GM11168 (cell line): ENCODE measurements around the gene AKAP17A.
"Not testable (repeated sequence)": the region's sequence is repeated elsewhere in the genome, so short reads cannot be mapped to it uniquely, and the experiment has no call there.

Experiments
- in situ Hi-C: fragments of 300-500 bp; cut with MboI; formaldehyde crosslinking; loops from one replicate; pipeline ENCODE4 v1.12.0; 2022; ENCODE audit warnings: low sequenced_read_pairs; ENCODE audit not compliant: unreplicated experiment

Gene AKAP17A, protein sequence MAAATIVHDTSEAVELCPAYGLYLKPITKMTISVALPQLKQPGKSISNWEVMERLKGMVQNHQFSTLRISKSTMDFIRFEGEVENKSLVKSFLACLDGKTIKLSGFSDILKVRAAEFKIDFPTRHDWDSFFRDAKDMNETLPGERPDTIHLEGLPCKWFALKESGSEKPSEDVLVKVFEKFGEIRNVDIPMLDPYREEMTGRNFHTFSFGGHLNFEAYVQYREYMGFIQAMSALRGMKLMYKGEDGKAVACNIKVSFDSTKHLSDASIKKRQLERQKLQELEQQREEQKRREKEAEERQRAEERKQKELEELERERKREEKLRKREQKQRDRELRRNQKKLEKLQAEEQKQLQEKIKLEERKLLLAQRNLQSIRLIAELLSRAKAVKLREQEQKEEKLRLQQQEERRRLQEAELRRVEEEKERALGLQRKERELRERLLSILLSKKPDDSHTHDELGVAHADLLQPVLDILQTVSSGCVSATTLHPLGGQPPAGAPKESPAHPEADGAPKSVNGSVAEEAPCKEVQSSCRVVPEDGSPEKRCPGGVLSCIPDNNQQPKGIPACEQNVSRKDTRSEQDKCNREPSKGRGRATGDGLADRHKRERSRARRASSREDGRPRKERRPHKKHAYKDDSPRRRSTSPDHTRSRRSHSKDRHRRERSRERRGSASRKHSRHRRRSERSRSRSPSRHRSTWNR

DNA sequence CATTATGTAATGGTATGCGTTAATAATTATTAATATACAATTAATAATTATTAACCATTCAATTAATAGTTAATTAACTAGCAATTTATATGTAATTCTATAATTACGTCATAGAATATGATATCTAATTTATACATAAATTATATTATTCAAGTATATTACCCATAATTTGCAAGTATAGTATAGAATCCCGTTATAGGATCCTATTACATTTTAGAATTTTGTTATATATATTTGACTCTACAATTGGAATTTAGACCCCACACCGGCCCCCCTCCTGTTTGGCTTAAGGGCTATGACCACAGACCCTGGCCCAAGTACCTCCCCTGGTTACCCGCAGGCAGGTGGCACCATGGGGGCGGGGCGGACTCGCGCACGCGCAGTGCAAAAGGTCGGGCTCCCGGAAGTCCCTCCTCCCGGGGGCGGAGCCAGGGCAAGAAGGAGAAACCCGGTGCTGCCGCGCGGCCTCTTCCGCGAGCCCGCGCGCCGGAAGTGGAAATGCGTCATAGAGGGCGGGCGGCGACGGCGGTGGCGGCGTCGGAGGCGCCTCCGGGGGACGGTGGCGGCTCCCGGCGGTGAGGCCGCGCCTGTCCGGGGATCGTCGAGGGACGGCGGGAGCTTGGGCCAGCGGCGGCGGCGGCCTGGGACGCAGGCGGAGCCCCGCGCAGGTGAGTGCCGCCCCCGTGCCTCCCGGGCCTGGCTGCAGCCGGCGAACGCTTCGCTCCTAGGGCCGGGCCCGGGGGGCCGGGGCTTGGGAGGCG lies at the start of gene AKAP17A:
TSS of gene AKAP17A (plus strand) at position 503 of the 761 bp plus-strand sequence. CDS start 1,859 bp downstream, outside the sequence.
- in situ Hi-C loops, result no loop called here

DNA sequence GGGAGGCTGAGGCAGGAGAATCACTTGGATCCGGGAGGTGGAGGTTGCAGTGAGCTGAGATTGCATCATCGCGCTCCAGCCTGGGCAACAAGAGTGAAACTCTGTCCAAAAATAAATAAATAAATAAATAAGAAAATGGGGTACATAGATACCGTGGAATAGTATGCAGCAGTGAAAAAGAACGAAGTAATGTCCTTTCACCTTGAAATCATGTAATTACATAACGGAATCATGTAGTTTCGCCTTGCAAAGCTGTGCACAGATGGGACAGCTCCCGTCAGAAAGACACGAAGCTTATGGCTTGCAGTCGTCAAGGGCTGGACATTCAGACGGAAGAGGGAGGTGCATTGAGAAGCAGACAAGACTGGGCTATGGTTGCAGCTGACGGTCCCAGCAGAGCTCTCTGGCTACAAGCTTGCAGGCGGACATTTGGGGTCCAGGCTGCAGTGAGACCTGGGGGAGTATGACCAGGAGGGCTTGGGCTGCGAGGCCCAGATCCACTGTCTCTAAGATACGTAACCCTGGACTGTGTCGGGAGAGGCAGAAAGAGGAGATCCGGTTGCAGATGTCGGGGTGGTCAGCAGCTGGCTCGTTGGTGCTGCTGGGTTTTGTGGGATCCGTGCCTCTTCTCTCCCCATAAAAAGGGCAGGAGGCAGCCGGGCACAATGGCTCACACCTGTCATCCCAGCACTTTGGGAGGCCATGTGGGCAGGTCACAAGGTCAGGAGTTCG lies 48.2 kb upstream of the AKAP17A start:
- in situ Hi-C loops, result no loop called here

DNA sequence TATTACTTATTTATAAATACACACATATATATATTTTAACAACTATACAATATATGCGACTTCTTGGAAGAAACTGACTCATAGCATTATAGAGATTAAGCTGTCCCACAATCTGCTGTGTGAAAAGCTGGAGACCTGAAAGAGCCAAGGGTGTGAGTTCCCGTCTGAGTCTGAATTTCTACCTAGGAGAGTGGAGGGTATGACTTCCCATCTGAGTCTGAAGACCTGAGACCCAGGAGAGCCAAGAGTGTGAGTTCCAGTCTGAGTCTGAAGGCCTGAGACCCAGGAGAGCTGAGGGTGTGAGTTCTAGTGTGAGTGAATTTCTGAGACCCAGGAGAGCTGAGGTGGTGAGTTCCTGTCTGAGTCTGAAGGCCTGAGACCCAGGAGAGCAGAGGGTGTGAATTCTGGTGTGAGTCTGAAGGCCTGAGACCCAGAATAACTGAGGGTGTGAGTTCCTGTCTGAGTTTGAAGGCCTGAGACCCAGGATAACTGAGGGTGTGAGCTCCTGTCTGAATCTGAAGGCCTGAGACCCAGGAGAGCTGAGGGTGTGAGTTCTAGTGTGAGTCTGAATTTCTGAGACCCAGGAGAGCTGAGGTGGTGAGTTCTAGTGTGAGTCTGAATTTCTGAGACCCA lies 45.5 kb upstream of the AKAP17A start:
- in situ Hi-C loops, result no loop called here

DNA sequence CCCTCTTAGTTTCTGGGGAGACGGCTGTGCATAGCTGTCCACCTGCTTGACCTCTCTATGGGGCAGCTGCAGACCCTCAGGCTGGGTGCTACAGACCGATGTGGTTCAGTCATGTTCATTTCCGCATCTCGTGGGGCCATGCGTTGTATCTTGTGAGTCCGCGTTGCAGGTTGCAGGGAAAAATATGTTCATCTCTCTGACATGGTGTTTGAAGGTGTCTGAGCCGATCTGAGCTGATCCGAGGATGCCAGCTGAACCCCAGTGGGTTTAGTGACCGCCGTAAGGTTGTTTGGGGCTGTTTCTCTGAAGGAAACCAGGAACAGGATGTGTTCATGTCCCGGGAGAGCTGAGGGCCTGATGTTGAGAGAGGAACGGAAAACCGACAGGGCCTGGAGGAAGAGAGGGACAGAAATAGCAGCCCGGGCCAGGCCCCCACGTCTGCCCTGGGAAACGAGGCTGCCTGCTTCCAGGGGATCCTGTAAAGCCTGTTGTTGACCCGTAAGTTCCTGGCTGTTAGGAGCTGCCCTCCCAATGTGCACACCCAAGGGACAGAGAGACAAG lies 44.6 kb upstream of the AKAP17A start:
- in situ Hi-C loops, result no loop called here

DNA sequence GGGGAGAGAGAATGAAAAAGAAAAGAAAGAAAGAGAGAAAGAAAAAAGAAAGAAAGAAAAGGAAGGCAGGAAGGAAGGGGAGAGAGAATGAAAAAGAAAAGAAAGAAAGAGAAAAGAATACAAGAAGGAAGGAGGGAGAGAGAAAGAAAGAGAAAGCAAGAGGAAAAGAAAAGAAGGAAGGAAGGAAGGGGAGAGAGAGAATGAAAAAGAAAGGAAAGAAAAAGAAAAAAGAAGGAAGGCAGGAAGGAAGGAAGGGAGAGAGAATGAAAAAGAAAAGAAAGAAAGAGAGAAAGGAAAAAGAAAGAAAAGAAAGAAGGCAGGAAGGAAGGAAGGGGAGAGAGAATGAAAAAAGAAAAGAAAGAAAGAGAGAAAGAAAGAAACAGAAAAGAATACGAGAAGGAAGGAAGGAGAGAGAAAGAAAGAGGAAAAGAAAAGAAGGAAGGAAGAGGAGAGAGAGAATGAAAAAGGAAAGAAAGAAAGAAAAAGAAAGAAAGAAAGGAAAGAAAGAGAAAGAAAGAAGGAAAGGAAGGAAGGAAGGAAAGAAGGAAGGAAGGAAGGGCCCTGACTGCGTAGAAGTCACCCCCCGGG lies 39.4 kb upstream of the AKAP17A start:
- in situ Hi-C loops, result no loop called here

DNA sequence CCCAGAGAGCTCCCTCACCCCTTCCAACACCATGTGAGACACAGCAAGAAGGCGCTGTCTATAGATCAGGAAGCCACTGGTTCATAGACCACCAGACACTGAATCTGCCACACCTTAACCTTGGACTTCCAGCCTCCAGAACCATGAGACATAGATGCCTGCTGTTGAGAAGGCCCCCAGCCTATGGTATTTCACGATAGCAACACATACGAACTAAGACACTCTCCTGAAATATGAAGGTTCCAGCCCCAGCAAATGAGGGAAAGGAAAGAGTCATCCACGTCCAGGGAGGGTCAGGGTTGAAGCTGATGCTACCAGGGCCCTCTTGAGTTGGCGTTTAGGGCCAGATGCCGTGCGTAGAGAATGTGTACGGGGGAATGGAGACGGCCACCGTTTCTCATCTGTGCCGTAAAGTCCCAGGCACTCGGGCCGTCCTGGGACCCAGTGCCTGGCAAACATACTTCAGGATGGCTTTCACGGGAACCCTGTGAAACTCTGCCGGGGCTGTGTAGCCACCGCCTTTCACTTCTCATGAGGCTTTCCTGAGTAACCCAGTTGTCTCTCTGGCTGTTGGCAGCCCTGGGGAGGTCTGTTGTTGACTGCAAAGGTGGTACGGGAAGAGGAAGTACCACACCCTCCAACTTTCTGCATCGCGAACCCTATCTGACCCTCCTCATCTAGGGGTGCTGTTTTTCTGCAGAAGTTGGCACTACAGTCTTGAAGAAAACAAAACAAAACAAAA lies 36.8 kb upstream of the AKAP17A start:
- in situ Hi-C loops, result no loop called here

DNA sequence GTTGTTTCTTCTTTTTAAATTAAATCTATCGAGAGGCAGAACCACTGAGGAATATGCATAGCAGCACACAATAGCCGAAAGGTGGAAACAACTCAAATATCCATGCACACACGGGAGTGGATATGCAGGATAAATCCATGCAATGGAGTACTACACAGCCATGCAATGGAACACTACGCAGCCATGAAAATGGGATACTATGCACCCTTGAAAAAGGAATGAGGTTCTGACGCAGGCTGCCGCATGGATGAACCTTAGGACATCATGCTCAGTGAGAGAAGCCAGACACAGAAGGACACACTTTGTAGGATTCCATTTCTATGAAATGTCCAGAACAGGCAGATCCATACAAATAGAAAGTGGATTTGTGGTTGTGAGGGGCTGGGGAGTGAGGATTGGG lies 36.0 kb upstream of the AKAP17A start:
- in situ Hi-C loops, result no loop called here

DNA sequence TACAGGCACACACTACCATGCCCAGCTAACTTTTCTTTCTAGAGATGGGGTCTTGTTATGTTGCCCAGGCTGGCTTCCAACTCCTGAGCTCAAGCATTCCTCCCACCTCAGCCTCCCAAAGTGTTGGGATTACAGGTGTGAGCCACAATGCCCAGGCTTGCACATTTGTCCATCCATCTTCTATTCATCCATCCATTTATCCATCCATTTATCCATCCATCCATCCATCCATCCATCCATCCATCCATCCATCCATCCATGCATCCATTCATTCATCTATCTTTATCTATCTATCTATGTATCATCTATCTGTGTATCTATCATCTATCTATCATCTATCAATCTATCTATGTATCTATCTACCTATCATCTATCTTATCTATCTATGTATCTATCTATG lies 34.0 kb upstream of the AKAP17A start:
- in situ Hi-C loops, result not testable (repeated sequence)

DNA sequence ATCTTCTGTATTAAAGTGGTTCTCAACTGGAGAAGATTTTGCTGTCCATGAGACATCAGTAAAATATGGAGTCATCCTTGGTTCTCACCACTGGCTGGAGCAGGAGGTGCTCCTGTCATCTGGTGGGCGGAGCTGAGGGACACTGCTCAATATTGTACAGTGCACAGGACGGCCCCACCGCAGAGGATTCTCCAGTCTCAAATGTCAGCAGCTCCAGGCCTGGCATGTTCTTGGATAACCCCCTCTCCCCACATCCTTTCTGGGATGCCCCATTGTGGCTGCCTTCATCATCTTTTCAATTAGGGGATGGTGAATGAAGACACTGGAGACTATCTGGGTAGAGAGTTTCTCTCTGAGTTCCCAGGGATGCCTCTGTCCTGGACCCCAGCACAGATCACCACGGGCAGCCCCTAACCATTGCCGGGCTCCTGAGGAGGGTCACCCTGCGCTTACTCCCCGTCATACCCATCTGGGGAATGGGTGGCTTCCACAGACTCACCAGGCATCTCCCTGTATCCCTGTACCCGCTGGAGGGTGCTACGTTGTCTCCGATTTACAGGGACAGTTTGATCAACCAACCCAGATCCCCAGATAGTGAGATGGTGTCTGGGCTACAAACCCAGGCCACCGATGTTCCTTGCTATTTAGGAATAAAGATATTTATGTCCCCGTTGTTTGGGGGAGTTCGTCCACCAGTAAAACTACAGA lies 32.5 kb upstream of the AKAP17A start:
- in situ Hi-C loops, result no loop called here

DNA sequence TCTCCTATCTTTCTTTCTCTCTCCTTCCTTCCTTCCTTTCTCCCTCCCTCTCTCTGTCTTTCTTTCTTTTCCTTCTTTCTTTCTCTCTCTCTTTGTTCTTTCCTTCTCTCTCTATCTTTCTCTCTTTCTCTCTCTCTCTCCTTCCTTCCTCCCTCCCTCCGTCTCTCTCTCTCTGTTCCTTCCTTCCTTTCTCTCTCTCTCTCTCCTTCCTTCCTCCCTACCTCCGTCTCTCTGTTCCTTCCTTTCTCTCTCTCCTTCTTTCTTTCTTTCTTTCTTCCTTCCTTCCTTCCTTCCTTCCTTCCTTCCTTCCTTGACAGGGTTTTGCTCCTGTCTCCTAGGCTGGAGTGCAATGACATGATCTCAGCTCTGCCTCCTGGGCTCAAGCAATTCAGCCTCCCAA lies 30.2 kb upstream of the AKAP17A start:
- in situ Hi-C loops, result no loop called here

DNA sequence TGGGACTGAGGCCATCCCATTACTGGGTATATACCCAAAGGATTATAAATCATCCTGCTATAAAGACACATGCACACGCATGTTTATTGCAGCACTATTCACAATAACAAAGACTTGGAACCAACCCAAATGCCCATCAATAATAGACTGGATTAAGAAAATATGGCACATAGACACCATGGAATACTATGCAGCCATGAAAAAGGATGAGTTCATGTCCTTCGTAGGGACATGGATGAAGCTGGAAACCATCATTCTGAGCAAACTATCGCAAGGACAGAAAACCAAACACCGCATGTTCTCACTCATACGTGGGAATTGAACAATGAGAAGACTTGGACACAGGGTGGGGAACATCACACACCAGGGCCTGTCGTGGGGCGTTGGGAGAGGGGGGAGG lies 27.3 kb upstream of the AKAP17A start:
- in situ Hi-C loops, result not testable (repeated sequence)

DNA sequence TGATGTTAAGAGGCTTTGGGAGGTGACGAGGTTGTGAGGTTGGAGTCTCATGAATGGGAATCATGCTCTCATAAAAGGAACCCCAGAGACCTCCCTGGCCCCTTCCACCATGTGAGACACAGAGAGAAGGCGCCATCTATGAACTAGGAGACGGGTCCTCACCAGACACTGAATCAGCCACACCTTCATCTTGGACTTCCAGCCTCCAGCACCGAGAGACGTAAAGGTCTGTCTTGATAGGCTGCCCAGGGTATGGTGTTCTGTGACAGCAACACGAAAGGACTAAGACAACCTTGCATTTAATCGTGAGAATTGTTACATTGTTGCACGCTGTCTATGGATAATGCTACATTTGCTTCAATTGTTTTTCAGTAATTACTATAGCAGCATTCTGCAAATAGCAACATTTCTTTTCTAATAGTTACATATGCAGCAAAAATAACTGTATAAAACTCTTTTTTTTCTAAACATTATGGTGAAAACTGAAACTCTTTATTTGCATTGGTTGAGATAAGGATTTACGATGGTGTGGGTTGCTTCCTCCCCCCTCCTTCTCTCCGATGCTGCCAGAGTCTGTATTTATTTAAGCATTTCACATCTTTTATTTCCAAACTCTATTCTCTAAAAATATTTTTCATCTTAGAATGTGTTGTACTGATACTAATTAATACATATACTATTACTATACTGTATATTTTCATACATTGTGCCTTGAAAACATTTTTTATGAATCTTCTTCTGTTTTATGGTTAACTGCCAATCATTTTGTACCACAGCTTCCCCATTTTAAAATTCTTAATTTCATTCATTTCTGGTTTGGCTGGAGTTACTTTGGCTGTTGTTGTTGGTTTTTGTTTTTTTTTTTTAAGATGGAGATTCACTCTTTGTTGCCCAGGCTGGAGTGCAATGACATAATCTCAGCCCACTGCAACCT lies 26.4 kb upstream of the AKAP17A start:
- in situ Hi-C loops, result no loop called here

DNA sequence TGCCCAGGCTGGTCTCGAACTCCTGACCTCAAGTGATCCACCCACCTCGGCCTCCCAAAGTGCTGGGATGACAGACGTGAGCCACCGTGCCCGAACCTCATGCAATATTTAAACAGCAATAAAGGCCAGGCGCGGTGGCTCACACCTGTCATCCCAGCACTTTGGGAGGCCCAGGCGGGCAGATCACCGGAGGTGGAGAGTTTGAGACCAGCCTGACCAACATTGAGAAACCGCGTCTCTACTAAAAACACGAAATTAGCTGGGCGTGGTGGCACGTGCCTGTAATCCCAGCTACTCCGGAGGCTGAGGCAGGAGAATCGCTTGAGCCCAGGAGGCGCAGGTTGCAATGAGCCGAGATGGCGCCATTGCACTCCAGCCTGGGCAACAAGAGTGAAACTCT lies 17.2 kb upstream of the AKAP17A start:
- in situ Hi-C loops, result not testable (repeated sequence)

DNA sequence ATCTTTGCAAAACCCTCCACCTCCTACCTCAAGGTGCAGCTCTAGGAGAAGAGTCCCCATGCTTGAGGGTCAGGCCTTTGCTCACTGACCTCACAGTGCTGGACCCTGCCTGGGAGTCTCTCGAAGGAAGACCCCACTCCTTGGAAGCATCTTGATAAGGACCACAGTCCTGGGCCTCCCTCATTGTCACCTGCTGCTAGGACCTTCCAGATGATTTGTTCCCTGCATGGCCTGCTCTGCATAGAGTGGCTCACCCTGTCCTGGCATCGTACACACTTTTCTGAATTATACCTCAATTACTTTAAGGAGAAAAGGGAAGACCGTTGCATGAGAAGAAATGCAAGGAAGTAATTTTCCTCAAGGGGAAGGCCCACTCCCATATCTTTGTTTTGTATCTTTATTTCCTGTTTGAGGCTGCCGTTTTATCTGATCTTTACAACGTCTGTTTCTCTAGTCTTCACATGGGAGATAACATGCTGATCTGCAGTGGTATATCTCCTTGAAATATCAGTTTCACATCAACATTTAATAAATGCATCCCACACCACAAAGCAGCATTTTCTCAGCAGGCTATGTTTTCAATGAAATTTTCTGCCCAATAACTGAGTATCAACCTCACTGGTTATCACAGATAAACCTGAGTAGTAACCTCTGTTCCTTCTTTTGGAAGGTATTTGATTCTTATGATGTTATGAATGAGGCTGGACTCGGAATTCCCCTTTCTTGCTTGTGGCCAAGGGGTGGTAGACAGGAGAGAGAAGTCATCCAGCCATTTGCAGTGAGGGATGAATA lies 15.0 kb upstream of the AKAP17A start:
- in situ Hi-C loops, result no loop called here

DNA sequence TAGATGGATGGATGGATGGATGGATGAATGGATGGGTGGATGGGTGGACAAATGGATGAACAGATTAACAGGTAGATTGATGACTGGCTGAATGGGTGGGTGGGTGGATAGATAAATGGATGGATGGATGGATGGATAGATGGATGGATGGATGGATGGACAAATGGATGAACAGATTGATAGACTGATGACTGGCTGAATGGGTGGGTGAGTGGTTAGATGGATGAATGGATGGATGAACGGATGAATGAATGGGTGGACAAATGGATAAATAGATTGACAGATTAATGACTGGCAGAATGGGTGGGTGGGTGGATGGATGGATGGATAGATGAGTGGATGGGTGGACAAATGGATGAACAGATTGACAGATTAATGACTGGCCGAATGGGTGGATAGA lies 13.6 kb upstream of the AKAP17A start:
- in situ Hi-C loops, result no loop called here

DNA sequence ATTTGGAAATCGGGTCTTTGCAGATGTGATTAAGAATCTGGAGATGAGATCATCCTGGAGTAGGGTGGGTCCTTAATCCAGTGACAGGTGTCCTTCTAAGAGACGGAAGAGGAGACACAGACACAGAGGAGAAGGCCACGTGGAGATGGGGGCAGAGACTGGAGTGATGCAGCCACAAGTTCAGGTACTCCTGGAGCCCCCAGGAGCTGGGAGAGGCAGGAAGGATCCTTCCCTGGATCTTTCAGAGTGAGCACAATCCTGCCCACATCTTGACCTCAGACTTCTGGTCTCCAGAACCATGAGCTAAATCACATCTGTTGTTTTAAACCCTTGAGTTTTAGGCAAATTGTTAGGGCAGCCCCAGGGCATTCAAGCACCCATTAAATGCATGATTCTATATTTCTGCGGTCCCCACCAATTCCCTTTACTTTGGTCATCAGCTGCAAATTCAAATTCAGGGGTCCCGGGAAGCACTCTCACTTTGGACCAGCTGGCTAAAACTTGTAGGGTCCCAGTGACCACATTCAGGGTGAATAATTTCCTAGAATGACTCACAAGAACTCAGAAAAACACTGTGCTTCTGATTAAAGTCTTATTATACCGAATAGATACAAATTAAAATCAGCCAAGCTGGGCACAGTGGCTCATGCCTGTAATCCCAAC lies 12.8 kb upstream of the AKAP17A start:
- in situ Hi-C loops, result no loop called here
